Measurements from ENCODE around the gene FHIT.

Gene FHIT

GRCh38 chr3:60573494-60573893 is 677.8 kb downstream of the FHIT start:
- Mint-ChIP-seq H3K4me3 (no peak overlapping the region), H3K27me3 (ENCODE audit: low read depth) (peaks cover 3% of the 10 kb centered on the region), H3K27ac (no peak overlapping the region), H3K9me3 (no peaks in the 10 kb centered on the region), H3K4me1 (no peaks in the 10 kb centered on the region), H3K36me3 (ENCODE audit: low read depth) (no peaks in the 10 kb centered on the region)
- TF ChIP-seq, protein P1, sequence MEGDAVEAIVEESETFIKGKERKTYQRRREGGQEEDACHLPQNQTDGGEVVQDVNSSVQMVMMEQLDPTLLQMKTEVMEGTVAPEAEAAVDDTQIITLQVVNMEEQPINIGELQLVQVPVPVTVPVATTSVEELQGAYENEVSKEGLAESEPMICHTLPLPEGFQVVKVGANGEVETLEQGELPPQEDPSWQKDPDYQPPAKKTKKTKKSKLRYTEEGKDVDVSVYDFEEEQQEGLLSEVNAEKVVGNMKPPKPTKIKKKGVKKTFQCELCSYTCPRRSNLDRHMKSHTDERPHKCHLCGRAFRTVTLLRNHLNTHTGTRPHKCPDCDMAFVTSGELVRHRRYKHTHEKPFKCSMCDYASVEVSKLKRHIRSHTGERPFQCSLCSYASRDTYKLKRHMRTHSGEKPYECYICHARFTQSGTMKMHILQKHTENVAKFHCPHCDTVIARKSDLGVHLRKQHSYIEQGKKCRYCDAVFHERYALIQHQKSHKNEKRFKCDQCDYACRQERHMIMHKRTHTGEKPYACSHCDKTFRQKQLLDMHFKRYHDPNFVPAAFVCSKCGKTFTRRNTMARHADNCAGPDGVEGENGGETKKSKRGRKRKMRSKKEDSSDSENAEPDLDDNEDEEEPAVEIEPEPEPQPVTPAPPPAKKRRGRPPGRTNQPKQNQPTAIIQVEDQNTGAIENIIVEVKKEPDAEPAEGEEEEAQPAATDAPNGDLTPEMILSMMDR (IDR thresholded peaks at IDR 0.05; ENCODE audit: unreplicated experiment in 3 of 3): no peak

GRCh38 chr3:60571511-60571910 is 679.7 kb downstream of the FHIT start:
- peaks cover 3% of the 10 kb centered on the region for H3K9me3 Mint-ChIP-seq
- no peak overlapping the region for H3K27ac Mint-ChIP-seq
- H3K4me3 Mint-ChIP-seq: no peak overlapping the region
- H3K27me3 Mint-ChIP-seq (ENCODE audit: low read depth): peaks cover 3% of the 10 kb centered on the region
- H3K4me1 Mint-ChIP-seq: no peaks in the 10 kb centered on the region
- no peaks in the 10 kb centered on the region for H3K36me3 Mint-ChIP-seq (ENCODE audit: low read depth)
- TF ChIP-seq, protein P1 (IDR thresholded peaks at IDR 0.05; ENCODE audit: unreplicated experiment in 3 of 3): no peak

DNA sequence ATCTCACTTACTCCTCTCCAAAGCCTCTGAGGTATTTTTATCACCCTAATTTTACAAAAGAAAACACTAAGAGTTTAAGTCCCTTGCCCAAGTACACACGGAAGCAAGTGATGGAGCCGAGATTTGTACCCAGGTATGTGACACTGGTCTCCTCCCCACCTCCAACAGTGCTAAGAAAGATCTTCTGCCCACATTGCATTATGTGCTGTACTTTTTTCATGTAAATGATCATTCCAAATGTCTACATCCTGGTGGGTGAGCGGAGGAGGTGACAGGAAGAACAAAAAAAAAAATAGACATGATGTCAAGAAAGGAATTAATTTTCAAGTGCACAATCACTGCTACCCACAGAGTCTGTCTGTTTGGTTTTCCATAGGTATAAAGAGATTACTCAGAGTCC is 694.1 kb downstream of the FHIT start:
- H3K27ac Mint-ChIP-seq: no peak overlapping the region
- no peak overlapping the region for H3K4me3 Mint-ChIP-seq
- H3K9me3 Mint-ChIP-seq: no peaks in the 10 kb centered on the region
- H3K27me3 Mint-ChIP-seq (ENCODE audit: low read depth): peaks cover 3% of the 10 kb centered on the region
- no peaks in the 10 kb centered on the region for H3K36me3 Mint-ChIP-seq (ENCODE audit: low read depth)
- TF ChIP-seq, protein P1 (IDR thresholded peaks at IDR 0.05; ENCODE audit: unreplicated experiment in 3 of 3): no peak
- no peaks in the 10 kb centered on the region for H3K4me1 Mint-ChIP-seq

DNA sequence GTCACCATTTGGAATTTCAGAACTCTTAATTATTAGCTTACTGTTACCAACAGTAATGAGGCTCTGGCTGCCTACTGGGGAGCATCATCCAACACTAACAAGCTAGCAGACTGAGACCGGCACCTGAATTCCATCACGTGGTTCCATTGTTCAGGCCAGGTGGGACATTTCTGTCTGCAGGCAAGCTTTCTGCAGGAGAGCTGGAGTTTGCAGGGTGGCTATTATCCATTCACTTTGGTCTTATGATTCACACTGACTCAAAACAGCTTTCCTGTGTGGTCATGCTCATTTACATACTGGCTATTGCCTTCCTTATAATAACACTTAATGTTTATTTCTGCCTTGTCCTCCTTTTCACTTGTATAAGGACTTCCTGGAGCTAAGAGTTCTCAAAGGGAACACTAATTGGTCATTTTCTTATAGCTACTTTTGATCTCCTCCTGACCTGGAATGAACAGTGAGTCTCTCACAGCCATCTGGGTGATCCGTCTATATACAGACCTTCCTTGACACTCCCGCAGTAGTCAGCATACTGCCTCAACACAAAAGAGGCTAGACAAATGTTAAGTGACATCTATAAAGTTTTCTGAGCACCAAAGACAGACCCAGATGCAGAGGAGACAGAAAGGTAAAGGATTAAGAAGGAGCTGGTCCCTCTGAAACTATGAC is 695.4 kb downstream of the FHIT start:
- no peaks in the 10 kb centered on the region for H3K4me1 Mint-ChIP-seq
- no peak overlapping the region for H3K27ac Mint-ChIP-seq
- peaks cover 3% of the 10 kb centered on the region for H3K27me3 Mint-ChIP-seq (ENCODE audit: low read depth)
- TF ChIP-seq, protein P1 (IDR thresholded peaks at IDR 0.05; ENCODE audit: unreplicated experiment in 3 of 3): no peak
- no peaks in the 10 kb centered on the region for H3K36me3 Mint-ChIP-seq (ENCODE audit: low read depth)
- peaks cover 2% of the 10 kb centered on the region for H3K9me3 Mint-ChIP-seq
- H3K4me3 Mint-ChIP-seq: no peak overlapping the region

- no peak overlapping the region for H3K4me3 Mint-ChIP-seq
- peaks cover 3% of the 10 kb centered on the region for H3K27me3 Mint-ChIP-seq (ENCODE audit: low read depth)
- H3K36me3 Mint-ChIP-seq (ENCODE audit: low read depth): no peaks in the 10 kb centered on the region
- TF ChIP-seq, protein P1 (IDR thresholded peaks at IDR 0.05; ENCODE audit: unreplicated experiment in 3 of 3): no peak
- peaks cover 4% of the 10 kb centered on the region for H3K9me3 Mint-ChIP-seq
- H3K4me1 Mint-ChIP-seq: no peaks in the 10 kb centered on the region
- no peak overlapping the region for H3K27ac Mint-ChIP-seq
Observed at GRCh38 chr3:60553144-60553543, 698.1 kb downstream of the FHIT start.

GRCh38 chr3:60552581-60552980 is 698.7 kb downstream of the FHIT start:
- Mint-ChIP-seq H3K4me1 (no peaks in the 10 kb centered on the region), H3K4me3 (no peak overlapping the region), H3K9me3 (peaks cover 4% of the 10 kb centered on the region), H3K36me3 (ENCODE audit: low read depth) (no peaks in the 10 kb centered on the region), H3K27me3 (ENCODE audit: low read depth) (peaks cover 3% of the 10 kb centered on the region), H3K27ac (no peak overlapping the region)
- TF ChIP-seq, protein P1 (IDR thresholded peaks at IDR 0.05; ENCODE audit: unreplicated experiment in 3 of 3): no peak

Data from nephron (organoid).